Measurements from ENCODE around the gene SP9. TPM values are rescaled to one million over a fixed set of nuclear protein-coding genes. Genes with fewer than 3 reads are reported as not detected.

The SP9 gene
- polyA plus RNA-seq, 2 of the 4 experiments (the other 2 are of a cell fraction) = 3.3 to 3.8 TPM

DNA sequence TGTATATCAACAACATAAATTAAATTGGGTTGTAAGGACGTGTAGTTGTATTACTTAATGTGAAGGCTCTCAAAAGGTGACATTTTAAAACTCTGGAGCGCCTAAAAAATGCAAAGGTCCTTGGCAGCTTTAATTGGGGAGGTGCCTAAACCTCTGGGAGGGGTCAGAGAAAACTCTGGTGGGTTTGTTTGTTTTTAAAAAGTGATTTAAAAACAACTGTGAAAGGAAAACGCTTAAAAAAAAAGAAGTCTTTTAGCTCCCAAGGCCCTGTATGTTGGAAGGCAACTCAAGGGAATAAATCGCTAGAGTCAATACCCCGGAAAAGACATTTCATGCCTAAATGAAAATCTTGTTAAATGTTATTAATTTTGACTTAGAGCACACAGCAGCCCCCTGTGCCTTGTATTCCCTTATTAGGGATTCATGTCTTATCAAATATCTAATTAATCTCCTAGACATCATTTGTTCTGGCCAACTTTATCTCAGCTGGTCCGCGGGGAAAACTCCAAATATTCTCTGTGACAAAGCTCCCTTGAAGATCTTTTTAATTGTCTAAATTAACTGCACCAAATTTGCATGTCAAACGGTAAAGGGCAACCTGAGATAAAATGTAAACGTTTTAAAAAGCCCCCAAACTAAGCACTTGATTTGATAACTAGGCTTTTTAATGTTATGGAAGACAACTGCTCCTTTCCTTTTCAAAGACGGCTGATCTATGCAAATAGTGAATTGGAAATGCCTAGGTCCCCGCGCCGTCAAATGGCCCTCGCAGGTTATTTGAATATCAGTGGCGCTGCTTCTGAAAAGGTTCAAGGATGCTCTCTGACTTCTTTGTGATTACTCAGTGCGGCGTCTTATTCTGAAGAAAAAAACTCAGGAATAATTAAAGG lies 4.2 kb downstream of the SP9 start:
- FAIRE-seq = no peak
- no peak for ATAC-seq
- POLR2A ChIA-PET = no interaction called here
- Histone ChIP-seq H3K4me1 (peaks cover 21% of the 10 kb centered on the region; the same call in 2 of the 3 replicates), H3K9me3 (no peaks in the 10 kb centered on the region), H3K4me2 (peak overlapping the region; percentile 97), H3K27ac (peak overlapping the region; percentile 76 to 95), H3K4me3 (peak overlapping the region; percentile 64)
- DNase-seq (ENCODE audit: low read depth in 1 of 2, low spot score in 1 of 2) = peak in 1 of 2 experiments; percentile 71
- 10% methylated on average over 17 of the region's 17 CpGs for WGBS (ENCODE audit: missing lambda C conversion rate)
- no peak for TF ChIP-seq FOSB (CRISPR knock-in tag; IDR thresholded peaks at IDR 0.05)
- no peak for TF ChIP-seq KDM1A (IDR thresholded peaks at IDR 0.05; ENCODE audit: low read depth)
- TF ChIP-seq HOXB5 (CRISPR knock-in tag; IDR thresholded peaks at IDR 0.05) = no peak
- no peak for TF ChIP-seq MAFK (IDR thresholded peaks at IDR 0.05; ENCODE audit: partially characterized antibody)
- TF ChIP-seq RNF2 (IDR thresholded peaks at IDR 0.05; ENCODE audit: borderline replicate concordance, low read depth) = no peak
- TF ChIP-seq, protein P1, sequence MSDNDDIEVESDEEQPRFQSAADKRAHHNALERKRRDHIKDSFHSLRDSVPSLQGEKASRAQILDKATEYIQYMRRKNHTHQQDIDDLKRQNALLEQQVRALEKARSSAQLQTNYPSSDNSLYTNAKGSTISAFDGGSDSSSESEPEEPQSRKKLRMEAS (IDR thresholded peaks at IDR 0.05) = peak; percentile 38; the same call in 1 of the 2 replicates
- no peak for TF ChIP-seq ZSCAN20 (CRISPR knock-in tag; IDR thresholded peaks at IDR 0.05)
- CTCF ChIA-PET = interaction anchor here (1.4 to 2.1 kb wide), 2 partner anchors 12 to 936 kb away, joined by 4 read pairs; no protein-coding TSS in a partner anchor

DNA sequence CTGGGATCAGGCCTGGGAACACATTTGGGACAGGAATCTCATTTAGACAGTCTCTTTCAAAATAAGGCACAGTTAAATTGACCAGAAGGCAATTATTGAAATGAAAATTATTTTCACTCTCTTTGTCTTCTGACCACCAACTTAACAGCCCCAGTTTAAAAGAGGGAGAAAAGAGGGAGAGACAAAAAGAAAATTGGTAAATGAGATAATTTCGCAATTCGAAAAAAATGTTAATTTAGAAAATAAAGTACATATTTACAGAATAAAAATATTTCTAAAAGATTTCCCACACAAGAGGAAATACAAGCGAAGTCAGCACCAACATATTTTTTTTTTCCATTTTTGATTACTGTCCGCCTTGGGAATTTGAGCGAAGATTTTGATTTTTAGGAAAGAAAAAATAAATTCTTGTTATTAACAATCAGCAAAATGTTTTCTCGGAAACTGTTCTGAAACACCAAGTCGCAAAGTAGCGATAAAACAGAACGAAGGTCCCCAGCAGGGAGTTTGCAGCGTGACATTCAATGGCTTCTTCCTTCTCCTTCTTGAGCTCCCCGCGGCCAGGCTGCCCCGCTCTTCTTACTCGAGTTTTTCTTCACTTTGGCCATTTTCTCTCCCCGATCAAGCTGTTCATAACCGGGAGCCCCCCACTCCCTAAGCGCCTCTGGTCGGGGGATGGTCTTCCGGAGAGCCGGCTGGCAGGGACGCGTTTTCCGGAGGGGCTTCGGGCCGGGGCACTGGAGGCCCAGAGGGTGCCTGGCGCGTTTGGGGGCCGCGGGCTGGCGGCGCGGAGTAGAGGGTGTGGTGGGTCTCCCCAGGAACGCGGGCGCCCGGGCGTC lies 5.0 kb downstream of the SP9 start:
- ChIA-PET CTCF (interaction anchor here (0.9 to 2.4 kb wide), 11 partner anchors 9 to 937 kb away, joined by 3 to 16 read pairs (median 7); no protein-coding TSS in a partner anchor), POLR2A (interaction anchor here (1.7 to 2.2 kb wide), 2 partner anchors 91 to 374 kb away, joined by 4 to 8 read pairs; partner anchors contain the start of genes OLA1 and SP3)
- Histone ChIP-seq H3K4me3 (peak overlapping the region; percentile 64), H3K4me1 (peaks cover 16% of the 10 kb centered on the region; the same call in 2 of the 3 replicates), H3K4me2 (peak overlapping the region; percentile 97), H3K9me3 (no peaks in the 10 kb centered on the region), H3K27ac (peak overlapping the region; percentile 95 to 97)
- 5% methylated on average over 28 of the region's 37 CpGs for WGBS (ENCODE audit: missing lambda C conversion rate)
- TF ChIP-seq KDM1A (IDR thresholded peaks at IDR 0.05; ENCODE audit: low read depth) (no peak), EHF (CRISPR knock-in tag; IDR thresholded peaks at IDR 0.05) (no peak), PHF8 (IDR thresholded peaks at IDR 0.05; ENCODE audit: borderline replicate concordance, low read depth) (no peak), NPAS2 (CRISPR knock-in tag; IDR thresholded peaks at IDR 0.05; ENCODE audit: borderline replicate concordance) (no peak), USF2 (IDR thresholded peaks at IDR 0.05) (no peak), MYC (IDR thresholded peaks at IDR 0.05; ENCODE audit: borderline replicate concordance, low read length) (no peak), FOXS1 (CRISPR knock-in tag; IDR thresholded peaks at IDR 0.05) (no peak)
- DNase-seq (ENCODE audit: low read depth in 1 of 2, low spot score in 1 of 2) = peak in 1 of 2 experiments; percentile 50
- no peak for ATAC-seq
- FAIRE-seq = no peak

GRCh38 chr2:174340400-174341292 lies 5.9 kb downstream of the SP9 start:
- H3K27ac ChIP-seq = peak overlapping the region; percentile 95 to 97
- H3K4me1 ChIP-seq = peaks cover 16% of the 10 kb centered on the region; the same call in 2 of the 3 replicates
- peak overlapping the region; percentile 64 for H3K4me3 ChIP-seq
- ATAC-seq (peak; percentile 20 to 58), FAIRE-seq (no peak), DNase-seq (ENCODE audit: low read depth in 1 of 2, low spot score in 1 of 2) (peak in 1 of 2 experiments; percentile 68)
- POLR2A ChIA-PET = interaction anchor here (0.7 to 2.2 kb wide), 6 partner anchors 9 to 377 kb away, joined by 3 to 8 read pairs (median 4); partner anchors contain the start of genes OLA1 and SP3
- peak overlapping the region; percentile 97 for H3K4me2 ChIP-seq
- WGBS (ENCODE audit: missing lambda C conversion rate) = 2% methylated on average over 42 of the region's 70 CpGs
- no peak for TF ChIP-seq TP53 (CRISPR knock-in tag; IDR thresholded peaks at IDR 0.05)
- TF ChIP-seq PHF8 (IDR thresholded peaks at IDR 0.05; ENCODE audit: borderline replicate concordance, low read depth) = peak; percentile 32; the same call in 1 of the 2 replicates
- TF ChIP-seq POLR2AphosphoS2 (conservative IDR thresholded peaks at IDR 0.05; ENCODE audit: low read length) = no peak
- peak; percentile 32; the same call in 1 of the 2 replicates for TF ChIP-seq E2F6 (IDR thresholded peaks at IDR 0.05; ENCODE audit: borderline replicate concordance, low read depth)
- peak; percentile 12; the same call in 1 of the 2 replicates for TF ChIP-seq POLR2A (IDR thresholded peaks at IDR 0.05; ENCODE audit: low read length)
- TF ChIP-seq JUN (IDR thresholded peaks at IDR 0.05) = 0 out of 5 replicates have a peak, but pooled peaks of 1 of the 2 experiments have one; percentile 45
- TF ChIP-seq, protein P1 (IDR thresholded peaks at IDR 0.05) = peak; percentile 60; the same call in 1 of the 2 replicates
- TF ChIP-seq RARB (CRISPR knock-in tag; IDR thresholded peaks at IDR 0.05) = no peak
- peak; percentile 79; the same call in 1 of the 2 replicates for TF ChIP-seq RNF2 (IDR thresholded peaks at IDR 0.05; ENCODE audit: borderline replicate concordance, low read depth)
- TF ChIP-seq ZFP36 (IDR thresholded peaks at IDR 0.05; ENCODE audit: borderline replicate concordance, partially characterized antibody) = no peak
- no peaks in the 10 kb centered on the region for H3K9me3 ChIP-seq
- CTCF ChIA-PET = interaction anchor here (0.5 to 2.4 kb wide), 32 partner anchors 9 to 954 kb away, joined by 3 to 26 read pairs (median 4); partner anchors contain the start of gene SCRN3
